Dendritic cell treated with granulocyte-macrophage colony-stimulating factor and Interleukin-4, amounts not matched to agents 40 ng/mL and 50 ng/mL, for 4 days (primary cell): Measurements from ENCODE around the gene PCDH18.
"Not testable (repeated sequence)": the region's sequence is repeated elsewhere in the genome, so short reads cannot be mapped to it uniquely, and the experiment has no call there.

Experiments
- H3K27ac Mint-ChIP-seq: one replicate; pipeline ENCODE4 v1.8.0; 2022; ENCODE audit warnings: mild to moderate bottlenecking, mixed read lengths
- H3K27me3 Mint-ChIP-seq: one replicate; pipeline ENCODE4 v1.8.0; 2022; ENCODE audit warnings: mild to moderate bottlenecking, mixed read lengths
- H3K36me3 Mint-ChIP-seq: one replicate; pipeline ENCODE4 v1.8.0; 2022; ENCODE audit warnings: low read depth, mixed read lengths
- H3K4me1 Mint-ChIP-seq: one replicate; pipeline ENCODE4 v1.8.0; 2022; ENCODE audit warnings: low read depth, mixed read lengths
- H3K4me3 Mint-ChIP-seq: one replicate; pipeline ENCODE4 v1.8.0; 2022; ENCODE audit warnings: mild to moderate bottlenecking, moderate library complexity, mixed read lengths
- H3K9me3 Mint-ChIP-seq: one replicate; pipeline ENCODE4 v1.8.0; 2022; ENCODE audit warnings: mixed read lengths
- intact Hi-C: fragments of 100-400 bp; cut with micrococcal nuclease; formaldehyde crosslinking; loops from one replicate; pipeline ENCODE4 v1.15.0; 2022

Gene PCDH18

DNA sequence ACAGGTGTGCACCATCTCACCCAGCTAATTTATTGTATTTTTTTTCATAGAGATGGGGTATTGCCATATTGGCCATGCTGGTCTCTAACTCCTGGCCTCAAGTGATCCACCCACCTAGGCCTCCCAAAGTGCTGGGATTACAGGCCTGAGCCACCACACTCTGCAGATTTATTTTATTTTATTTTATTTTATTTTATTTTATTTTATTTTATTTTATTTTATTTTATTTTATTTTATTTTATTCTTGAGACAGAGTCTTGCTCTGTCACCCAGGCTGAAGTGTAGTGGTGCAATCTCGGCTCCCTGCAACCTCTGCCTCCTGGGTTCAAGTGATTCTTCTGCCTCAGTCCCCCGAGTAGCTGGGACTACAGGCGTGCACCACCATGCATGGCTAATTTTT, 15.0 kb downstream of the PCDH18 start:
- H3K27ac Mint-ChIP-seq, H3K36me3 Mint-ChIP-seq, H3K4me3 Mint-ChIP-seq, H3K9me3 Mint-ChIP-seq, intact Hi-C loops, H3K4me1 Mint-ChIP-seq, H3K27me3 Mint-ChIP-seq: not testable (repeated sequence)

GRCh38 chr4:137514406-137515111, 17.7 kb downstream of the PCDH18 start:
- no peaks in the 10 kb centered on the region for H3K27me3 Mint-ChIP-seq
- no peaks in the 10 kb centered on the region for H3K4me1 Mint-ChIP-seq
- no peak overlapping the region for H3K27ac Mint-ChIP-seq
- H3K4me3 Mint-ChIP-seq = no peak overlapping the region
- no peaks in the 10 kb centered on the region for H3K36me3 Mint-ChIP-seq
- H3K9me3 Mint-ChIP-seq = no peaks in the 10 kb centered on the region
- intact Hi-C loops = no loop called here

GRCh38 chr4:137510557-137511265, 21.6 kb downstream of the PCDH18 start:
- H3K9me3 Mint-ChIP-seq = no peaks in the 10 kb centered on the region
- intact Hi-C loops = no loop called here
- H3K36me3 Mint-ChIP-seq = no peaks in the 10 kb centered on the region
- H3K4me3 Mint-ChIP-seq = no peak overlapping the region
- no peak overlapping the region for H3K27ac Mint-ChIP-seq
- H3K27me3 Mint-ChIP-seq = no peaks in the 10 kb centered on the region
- H3K4me1 Mint-ChIP-seq = no peaks in the 10 kb centered on the region

GRCh38 chr4:137509855-137510282, 22.4 kb downstream of the PCDH18 start:
- intact Hi-C loops = no loop called here
- no peaks in the 10 kb centered on the region for H3K4me1 Mint-ChIP-seq
- no peak overlapping the region for H3K4me3 Mint-ChIP-seq
- no peaks in the 10 kb centered on the region for H3K9me3 Mint-ChIP-seq
- H3K27ac Mint-ChIP-seq = no peak overlapping the region
- no peaks in the 10 kb centered on the region for H3K27me3 Mint-ChIP-seq
- H3K36me3 Mint-ChIP-seq = no peaks in the 10 kb centered on the region

- no peak overlapping the region for H3K4me3 Mint-ChIP-seq
- H3K36me3 Mint-ChIP-seq = no peaks in the 10 kb centered on the region
- no peaks in the 10 kb centered on the region for H3K4me1 Mint-ChIP-seq
- no peaks in the 10 kb centered on the region for H3K27me3 Mint-ChIP-seq
- intact Hi-C loops = no loop called here
- no peak overlapping the region for H3K27ac Mint-ChIP-seq
- no peaks in the 10 kb centered on the region for H3K9me3 Mint-ChIP-seq
These were observed 29.8 kb downstream of the PCDH18 start for GRCh38 chr4:137502339-137503129.

DNA sequence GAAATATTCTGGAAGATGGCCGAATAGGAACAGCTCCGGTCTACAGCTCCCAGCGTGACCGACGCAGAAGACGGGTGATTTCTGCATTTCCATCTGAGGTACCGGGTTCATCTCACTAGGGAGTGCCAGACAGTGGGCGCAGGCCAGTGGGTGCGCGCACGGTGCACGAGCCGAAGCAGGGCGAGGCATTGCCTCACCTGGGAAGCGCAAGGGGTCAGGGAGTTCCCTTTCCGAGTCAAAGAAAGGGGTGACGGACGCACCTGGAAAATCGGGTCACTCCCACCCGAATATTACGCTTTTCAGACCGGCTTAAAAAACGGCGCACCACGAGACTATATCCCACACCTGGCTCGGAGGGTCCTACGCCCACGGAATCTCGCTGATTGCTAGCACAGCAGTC, 36.0 kb downstream of the PCDH18 start:
- H3K27me3 Mint-ChIP-seq, intact Hi-C loops, H3K9me3 Mint-ChIP-seq, H3K36me3 Mint-ChIP-seq, H3K4me3 Mint-ChIP-seq, H3K4me1 Mint-ChIP-seq, H3K27ac Mint-ChIP-seq: not testable (repeated sequence)

- no peak overlapping the region for H3K4me3 Mint-ChIP-seq
- H3K27me3 Mint-ChIP-seq = no peaks in the 10 kb centered on the region
- H3K4me1 Mint-ChIP-seq = no peaks in the 10 kb centered on the region
- no peaks in the 10 kb centered on the region for H3K9me3 Mint-ChIP-seq
- H3K36me3 Mint-ChIP-seq = no peaks in the 10 kb centered on the region
- intact Hi-C loops = no loop called here
- H3K27ac Mint-ChIP-seq = no peak overlapping the region
These were observed 36.7 kb downstream of the PCDH18 start for GRCh38 chr4:137495578-137495977.

DNA sequence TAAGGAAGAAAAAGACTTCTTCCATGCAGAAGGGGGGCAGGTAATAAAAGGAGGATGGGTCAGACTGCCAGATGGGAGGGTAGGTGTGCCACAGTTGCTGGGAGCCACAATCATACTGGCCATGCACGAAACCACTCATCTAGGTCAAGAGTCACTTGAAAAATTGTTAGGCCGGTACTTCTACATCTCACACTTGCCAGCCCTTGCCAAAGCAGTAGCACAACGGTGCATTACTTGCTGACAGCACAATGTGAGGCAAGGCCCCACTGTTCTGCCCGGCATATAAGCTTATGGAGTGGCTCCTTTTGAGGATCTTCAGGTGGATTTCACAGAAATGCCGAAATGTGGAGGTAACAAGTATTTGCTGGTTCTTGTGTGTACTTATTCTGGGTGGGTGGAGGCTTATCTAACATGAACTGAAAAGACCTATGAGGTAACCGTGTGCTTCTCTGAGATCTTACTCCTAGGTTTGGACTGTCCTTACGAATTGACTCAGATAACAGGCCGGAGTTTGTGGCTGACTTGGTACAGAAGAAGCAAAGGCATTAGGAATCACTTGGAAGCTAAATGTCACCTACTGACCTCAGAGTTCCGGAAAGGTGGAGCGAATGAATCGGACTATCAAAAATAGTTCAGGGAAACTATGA, 48.9 kb downstream of the PCDH18 start:
- H3K36me3 Mint-ChIP-seq, intact Hi-C loops, H3K4me3 Mint-ChIP-seq, H3K4me1 Mint-ChIP-seq, H3K27me3 Mint-ChIP-seq, H3K27ac Mint-ChIP-seq: not testable (repeated sequence)
- peaks cover 37% of the 10 kb centered on the region for H3K9me3 Mint-ChIP-seq

DNA sequence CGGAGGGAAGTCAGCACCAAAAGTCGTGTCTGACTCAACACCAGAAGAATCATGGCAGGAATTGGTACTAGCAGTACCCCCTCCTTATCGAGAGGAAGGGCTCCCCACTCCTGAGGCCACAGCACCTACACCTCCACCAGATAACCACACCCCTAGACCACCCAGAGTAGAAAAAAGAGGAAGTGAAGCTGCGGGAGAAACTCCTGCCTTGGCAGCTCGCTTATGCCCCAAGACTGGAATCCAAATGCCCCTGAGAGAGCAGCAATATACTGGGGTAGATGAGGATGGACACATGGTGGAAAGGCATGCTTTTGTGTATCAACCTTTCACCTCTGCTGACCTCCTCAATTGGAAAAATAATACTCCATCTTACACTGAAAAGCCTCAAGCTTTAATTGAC, 52.6 kb downstream of the PCDH18 start:
- intact Hi-C loops, H3K4me3 Mint-ChIP-seq, H3K27me3 Mint-ChIP-seq, H3K27ac Mint-ChIP-seq, H3K4me1 Mint-ChIP-seq, H3K36me3 Mint-ChIP-seq: not testable (repeated sequence)
- H3K9me3 Mint-ChIP-seq = peaks cover 41% of the 10 kb centered on the region

- H3K36me3 Mint-ChIP-seq = no peaks in the 10 kb centered on the region
- intact Hi-C loops = no loop called here
- no peaks in the 10 kb centered on the region for H3K4me1 Mint-ChIP-seq
- peaks cover 25% of the 10 kb centered on the region for H3K9me3 Mint-ChIP-seq
- H3K4me3 Mint-ChIP-seq = no peak overlapping the region
- no peak overlapping the region for H3K27ac Mint-ChIP-seq
- no peaks in the 10 kb centered on the region for H3K27me3 Mint-ChIP-seq
These were observed 55.9 kb downstream of the PCDH18 start for GRCh38 chr4:137476345-137476744.

GRCh38 chr4:137474711-137475301, 57.5 kb downstream of the PCDH18 start:
- H3K27me3 Mint-ChIP-seq = no peaks in the 10 kb centered on the region
- intact Hi-C loops = no loop called here
- H3K9me3 Mint-ChIP-seq = peaks cover 18% of the 10 kb centered on the region
- H3K4me1 Mint-ChIP-seq = no peaks in the 10 kb centered on the region
- H3K4me3 Mint-ChIP-seq = no peak overlapping the region
- no peak overlapping the region for H3K27ac Mint-ChIP-seq
- H3K36me3 Mint-ChIP-seq = no peaks in the 10 kb centered on the region

GRCh38 chr4:137471895-137472294, 60.4 kb downstream of the PCDH18 start:
- Mint-ChIP-seq H3K4me1 (no peaks in the 10 kb centered on the region), H3K36me3 (no peaks in the 10 kb centered on the region), H3K4me3 (no peak overlapping the region), H3K27ac (no peak overlapping the region), H3K27me3 (no peaks in the 10 kb centered on the region), H3K9me3 (peaks cover 9% of the 10 kb centered on the region)
- intact Hi-C loops = no loop called here

DNA sequence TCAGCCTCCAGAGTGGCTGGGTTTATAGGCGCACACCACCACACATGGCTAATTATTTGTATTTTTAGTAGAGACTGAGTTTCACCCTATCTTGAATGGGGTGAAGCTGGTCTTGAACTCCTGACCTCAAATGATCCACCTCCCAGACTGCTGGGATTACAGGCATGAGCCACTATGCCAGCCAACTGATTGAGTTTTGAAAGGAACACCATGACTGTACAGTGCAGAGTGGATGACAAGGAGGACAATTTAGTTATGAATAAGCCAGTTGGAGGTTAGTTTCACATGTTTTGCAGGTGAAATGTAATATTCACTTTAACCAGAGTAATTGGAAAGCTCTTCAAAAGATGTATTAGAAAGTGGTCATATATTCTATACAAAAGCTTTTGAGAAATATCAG, 60.8 kb downstream of the PCDH18 start:
- intact Hi-C loops = no loop called here
- Mint-ChIP-seq H3K36me3 (no peaks in the 10 kb centered on the region), H3K9me3 (peaks cover 9% of the 10 kb centered on the region), H3K4me3 (no peak overlapping the region), H3K27me3 (no peaks in the 10 kb centered on the region), H3K27ac (no peak overlapping the region), H3K4me1 (no peaks in the 10 kb centered on the region)

DNA sequence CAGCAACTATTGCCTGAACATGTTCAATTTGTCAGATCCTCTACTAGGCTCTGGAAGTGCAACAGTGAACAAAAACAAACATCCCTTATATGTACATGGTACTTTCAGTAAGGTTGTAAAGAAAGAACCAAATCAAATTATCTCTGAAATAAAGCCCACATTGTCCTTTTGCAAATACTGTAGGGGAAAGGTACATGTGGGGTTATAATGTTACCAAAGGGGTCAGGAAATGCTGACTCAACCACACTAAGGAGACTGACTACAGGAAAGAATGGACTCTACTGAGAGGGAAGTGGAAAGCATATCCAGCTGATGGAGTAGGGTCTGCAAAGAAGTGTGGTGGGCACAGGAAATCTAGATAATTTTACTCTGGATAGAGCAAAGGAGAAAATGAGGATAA, 61.5 kb downstream of the PCDH18 start:
- intact Hi-C loops = no loop called here
- H3K27ac Mint-ChIP-seq = no peak overlapping the region
- H3K9me3 Mint-ChIP-seq = peaks cover 9% of the 10 kb centered on the region
- no peaks in the 10 kb centered on the region for H3K36me3 Mint-ChIP-seq
- no peaks in the 10 kb centered on the region for H3K4me1 Mint-ChIP-seq
- no peak overlapping the region for H3K4me3 Mint-ChIP-seq
- H3K27me3 Mint-ChIP-seq = no peaks in the 10 kb centered on the region
